Osteoblast (primary cell): ENCODE measurements around the gene AUH. TPM values are rescaled to one million over a fixed set of nuclear protein-coding genes. Genes with fewer than 3 reads are reported as not detected.

Source experiments
- DNase-seq: peaks from one replicate; pipeline ENCODE4 v3.0.0; 2011; ENCODE audit warnings: low spot score, mixed read lengths; ENCODE audit not compliant: insufficient read length; ENCODE audit errors: missing footprints
- H2AFZ ChIP-seq: 2 replicates; pipeline ENCODE4 v1.6.0; 2011; ENCODE audit warnings: mild to moderate bottlenecking, low read length
- H3K27ac ChIP-seq: 2 replicates; pipeline ENCODE4 v1.5.1; 2011; ENCODE audit warnings: mild to moderate bottlenecking, low read depth, low read length, moderate library complexity
- H3K27me3 ChIP-seq: 2 replicates; pipeline ENCODE4 v1.6.0; 2012; ENCODE audit warnings: mild to moderate bottlenecking, control low read depth, inconsistent platforms, low read length, moderate library complexity; ENCODE audit not compliant: insufficient read depth
- H3K36me3 ChIP-seq: 2 replicates; pipeline ENCODE4 v1.5.1; 2011; ENCODE audit warnings: mild to moderate bottlenecking, low read length, control low read depth, moderate library complexity; ENCODE audit not compliant: insufficient read depth
- H3K4me1 ChIP-seq: 2 replicates; pipeline ENCODE4 v1.5.1; 2011; ENCODE audit warnings: mild to moderate bottlenecking, low read length, control low read depth, moderate library complexity; ENCODE audit not compliant: insufficient read depth
- H3K4me2 ChIP-seq: 2 replicates; pipeline ENCODE4 v1.6.0; 2011; ENCODE audit warnings: mild to moderate bottlenecking, low read length; ENCODE audit not compliant: insufficient read depth
- H3K4me3 ChIP-seq: fragments of 200-600 bp; sonication (generic); 3 replicates; pipeline ENCODE4 v1.5.1; 2012; ENCODE audit warnings: mild to moderate bottlenecking, low read length, inconsistent platforms; ENCODE audit not compliant: insufficient read depth
- H3K79me2 ChIP-seq: 2 replicates; pipeline ENCODE4 v1.6.0; 2012; ENCODE audit warnings: mild to moderate bottlenecking, low read length, control low read depth, inconsistent platforms; ENCODE audit not compliant: insufficient read depth
- H3K9me3 ChIP-seq: 2 replicates; pipeline ENCODE4 v1.5.1; 2011; ENCODE audit warnings: low read depth, low read length, control low read depth
- H4K20me1 ChIP-seq: 2 replicates; pipeline ENCODE4 v1.6.0; 2012; ENCODE audit warnings: mild to moderate bottlenecking, low read length, control low read depth; ENCODE audit not compliant: insufficient read depth
- total RNA-seq: library from RNA; depleted of rRNA; stranded (reverse); fragments of >200 nt; gene quantifications from 2 replicates; pipeline ENCODE4 v1.2.3, GENCODE V29; 2012
- TF ChIP-seq, protein P1 (sequence below): IDR thresholded peaks from 2 replicates; pipeline ENCODE4 v1.5.1; 2011; ENCODE audit warnings: mild to moderate bottlenecking, low read depth, low read length, moderate library complexity; ENCODE audit errors: extremely low read depth

The AUH gene
- total RNA-seq, 1 donor, result 17.0 TPM

- H3K79me2 ChIP-seq, result peaks cover 31% of the 10 kb centered on the region
- TF ChIP-seq, protein P1, sequence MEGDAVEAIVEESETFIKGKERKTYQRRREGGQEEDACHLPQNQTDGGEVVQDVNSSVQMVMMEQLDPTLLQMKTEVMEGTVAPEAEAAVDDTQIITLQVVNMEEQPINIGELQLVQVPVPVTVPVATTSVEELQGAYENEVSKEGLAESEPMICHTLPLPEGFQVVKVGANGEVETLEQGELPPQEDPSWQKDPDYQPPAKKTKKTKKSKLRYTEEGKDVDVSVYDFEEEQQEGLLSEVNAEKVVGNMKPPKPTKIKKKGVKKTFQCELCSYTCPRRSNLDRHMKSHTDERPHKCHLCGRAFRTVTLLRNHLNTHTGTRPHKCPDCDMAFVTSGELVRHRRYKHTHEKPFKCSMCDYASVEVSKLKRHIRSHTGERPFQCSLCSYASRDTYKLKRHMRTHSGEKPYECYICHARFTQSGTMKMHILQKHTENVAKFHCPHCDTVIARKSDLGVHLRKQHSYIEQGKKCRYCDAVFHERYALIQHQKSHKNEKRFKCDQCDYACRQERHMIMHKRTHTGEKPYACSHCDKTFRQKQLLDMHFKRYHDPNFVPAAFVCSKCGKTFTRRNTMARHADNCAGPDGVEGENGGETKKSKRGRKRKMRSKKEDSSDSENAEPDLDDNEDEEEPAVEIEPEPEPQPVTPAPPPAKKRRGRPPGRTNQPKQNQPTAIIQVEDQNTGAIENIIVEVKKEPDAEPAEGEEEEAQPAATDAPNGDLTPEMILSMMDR, result no peak
- H3K4me2 ChIP-seq, result no peak overlapping the region
Observed at GRCh38 chr9:91354881-91355280, 6.8 kb downstream of the AUH start.

DNA sequence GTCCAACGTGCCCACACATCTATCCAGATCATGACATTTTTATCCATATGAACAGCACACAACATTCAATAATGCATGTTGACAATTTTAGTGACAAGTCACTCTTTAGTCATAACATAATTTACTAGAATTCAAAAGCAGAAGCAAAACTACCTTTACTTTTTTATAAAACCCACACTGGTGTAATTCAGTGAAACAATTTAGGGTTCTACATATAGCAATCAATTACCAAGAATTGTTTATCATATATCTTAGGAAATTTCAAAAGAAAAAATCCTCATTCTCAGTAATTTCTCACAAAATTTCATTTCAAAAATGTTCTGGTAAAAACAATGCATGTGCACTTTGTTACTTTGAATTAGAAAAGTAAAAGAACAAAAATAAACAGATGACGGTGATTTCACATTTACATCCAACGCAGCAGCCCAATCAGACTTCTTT, 12.6 kb downstream of the AUH start:
- H3K9me3 ChIP-seq, result no peaks in the 10 kb centered on the region
- H3K36me3 ChIP-seq, result no peaks in the 10 kb centered on the region
- H3K27ac ChIP-seq, result no peak overlapping the region
- no peaks in the 10 kb centered on the region for H4K20me1 ChIP-seq
- H3K27me3 ChIP-seq, result no peaks in the 10 kb centered on the region
- no peak for DNase-seq
- TF ChIP-seq, protein P1, result no peak
- no peak overlapping the region for H2AFZ ChIP-seq
- H3K4me3 ChIP-seq, result no peak overlapping the region
- H3K4me1 ChIP-seq, result no peaks in the 10 kb centered on the region
- H3K4me2 ChIP-seq, result no peak overlapping the region
- no peaks in the 10 kb centered on the region for H3K79me2 ChIP-seq

More at GRCh38 chr9:91354881-91355280, 6.8 kb downstream of the AUH start:
- no peaks in the 10 kb centered on the region for H3K36me3 ChIP-seq
- no peak overlapping the region for H3K4me3 ChIP-seq
- no peaks in the 10 kb centered on the region for H3K27me3 ChIP-seq
- no peak overlapping the region for H3K27ac ChIP-seq
- no peaks in the 10 kb centered on the region for H3K9me3 ChIP-seq
- no peaks in the 10 kb centered on the region for H3K4me1 ChIP-seq
- DNase-seq, result no peak
- H4K20me1 ChIP-seq, result no peaks in the 10 kb centered on the region
- H2AFZ ChIP-seq, result no peak overlapping the region

DNA sequence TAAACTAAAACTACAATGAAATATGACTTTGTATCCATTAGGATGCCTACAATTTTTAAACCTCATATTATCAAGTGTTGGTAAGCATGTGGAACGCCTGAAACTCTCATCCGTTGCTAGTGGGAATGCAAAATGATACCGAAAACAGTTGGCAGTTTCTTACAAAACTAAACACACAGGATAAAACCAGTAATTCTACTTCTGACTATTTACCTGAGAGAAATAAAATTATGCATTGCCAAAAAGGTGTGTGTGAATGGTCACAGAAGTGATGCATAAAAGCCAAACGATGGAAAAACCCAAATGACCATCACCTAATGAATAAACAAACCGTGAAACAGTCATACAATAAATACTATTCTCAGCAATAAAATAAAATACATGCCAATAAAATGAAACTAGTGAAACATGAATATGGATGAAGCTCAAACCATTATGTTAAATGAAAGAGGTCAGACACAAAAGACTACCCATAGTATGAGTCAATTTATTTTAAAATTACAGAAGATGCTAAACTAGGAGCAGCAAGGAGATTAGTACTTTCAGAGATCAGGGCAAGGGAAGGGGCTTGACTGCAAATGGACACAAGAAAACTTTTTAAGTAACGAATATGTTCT, 13.4 kb downstream of the AUH start:
- Histone ChIP-seq H3K36me3 (no peaks in the 10 kb centered on the region), H3K4me3 (no peak overlapping the region), H4K20me1 (no peaks in the 10 kb centered on the region), H2AFZ (no peak overlapping the region), H3K9me3 (no peaks in the 10 kb centered on the region), H3K4me1 (no peaks in the 10 kb centered on the region), H3K4me2 (no peak overlapping the region), H3K27ac (no peak overlapping the region), H3K27me3 (no peaks in the 10 kb centered on the region), H3K79me2 (no peaks in the 10 kb centered on the region)
- TF ChIP-seq, protein P1, result no peak
- no peak for DNase-seq

- H3K79me2 ChIP-seq, result no peaks in the 10 kb centered on the region
- no peak overlapping the region for H2AFZ ChIP-seq
- no peak overlapping the region for H3K27ac ChIP-seq
- no peak for DNase-seq
- no peaks in the 10 kb centered on the region for H3K4me1 ChIP-seq
- H4K20me1 ChIP-seq, result no peaks in the 10 kb centered on the region
- TF ChIP-seq, protein P1, result no peak
- H3K27me3 ChIP-seq, result no peaks in the 10 kb centered on the region
- no peaks in the 10 kb centered on the region for H3K36me3 ChIP-seq
- no peak overlapping the region for H3K4me3 ChIP-seq
- no peaks in the 10 kb centered on the region for H3K9me3 ChIP-seq
- no peak overlapping the region for H3K4me2 ChIP-seq
Observed at GRCh38 chr9:91347377-91347776, 14.3 kb downstream of the AUH start.
